HCT116 (cell line): Measurements from ENCODE around the gene C4BPA. TPM values are rescaled to one million over a fixed set of nuclear protein-coding genes. Genes with fewer than 3 reads are reported as not detected.

Source experiments
- ATAC-seq: fragments of 200-7000 bp; cut with Tn5 transposase; 2 replicates; pipeline ENCODE4 v1.9.1; 2020; ENCODE audit warnings: mild to moderate bottlenecking, moderate library complexity
- BruUV-seq: library from RNA; stranded (reverse); fragments of 400-500 nt; replicated peaks from 2 replicates; lab custom pipeline; 2021; lab: Mats Ljungman, UMichigan
- CTCF ChIA-PET: fragments of 300-600 bp; sonication (Branson Sonifier 250); formaldehyde crosslinking; loops from one replicate; lab custom pipeline; 2021; ENCODE audit warnings: antibody characterized with exemption; lab: Charles Lee
- POLR2A ChIA-PET: fragments of 300-600, 350-600 bp; sonication (Branson Sonifier 250); formaldehyde crosslinking; loops from one replicate; lab custom pipeline; 2021; ENCODE audit warnings: antibody characterized with exemption; lab: Charles Lee
- RAD21 ChIA-PET, 2 experiments: fragments of 300-600 bp; sonication (Branson Sonifier 250); formaldehyde crosslinking; loops; one replicate each; lab custom pipeline; 2023; ENCODE audit warnings: low total read pairs in 2 of 2; ENCODE audit not compliant: uncharacterized antibody in 2 of 2, unreplicated experiment in 2 of 2, low non-redundant PET in 1 of 2; lab: Charles Lee
- DNase-seq: peaks from one replicate; pipeline ENCODE4 v3.0.0-alpha.2; 2010; ENCODE audit warnings: low read depth, low spot score
- H2AFZ ChIP-seq: fragments of 200-600 bp; shearing (Covaris generic), sonication (generic); 2 replicates; pipeline ENCODE4 v1.6.1; 2017; ENCODE audit warnings: low read depth, mixed run types, mixed read lengths, antibody characterized with exemption, low read length; ENCODE audit not compliant: poor library complexity, severe bottlenecking
- H3K27ac ChIP-seq: 2 replicates; pipeline ENCODE4 v1.5.1; 2012; ENCODE audit warnings: low read depth, low read length
- H3K27me3 ChIP-seq: fragments of 200-600 bp; sonication (generic); 2 replicates; pipeline ENCODE4 v1.6.1; 2016; ENCODE audit warnings: mixed run types, low read length, mixed read lengths; ENCODE audit not compliant: insufficient read depth
- H3K36me3 ChIP-seq, 2 experiments: fragments of 200-500 bp in 1 of 2; fragments of 200-600 bp in 1 of 2; sonication (Bioruptor generic) in 1 of 2; sonication (generic) in 1 of 2; 2 replicates each; pipeline versions ENCODE4 v1.5.1 to v1.6.1; 2014 to 2016; ENCODE audit warnings: low read length in 2 of 2, inconsistent platforms in 1 of 2, mixed read lengths in 1 of 2, mixed run types in 1 of 2; ENCODE audit not compliant: insufficient read depth in 2 of 2, control insufficient read depth in 1 of 2
- H3K4me1 ChIP-seq, 2 experiments: fragments of 200-600 bp in 1 of 2; sonication (generic) in 1 of 2; 2 replicates each; pipeline versions ENCODE4 v1.5.1 to v1.6.1; 2012 to 2017; ENCODE audit warnings: low read length in 2 of 2, inconsistent platforms in 1 of 2, mild to moderate bottlenecking in 1 of 2, mixed read lengths in 1 of 2, mixed run types in 1 of 2, moderate library complexity in 1 of 2; ENCODE audit not compliant: insufficient read depth in 2 of 2, control insufficient read depth in 1 of 2
- H3K4me2 ChIP-seq: fragments of 200-600 bp; sonication (generic); 2 replicates; pipeline ENCODE4 v1.6.1; 2017; ENCODE audit warnings: mixed run types, low read length, mixed read lengths
- H3K4me3 ChIP-seq, 2 experiments: fragments of 200-600 bp in 1 of 2; sonication (generic) in 1 of 2; replicated peaks in 1 of 2; 2 replicates each; pipeline ENCODE4 v1.5.1; 2011 to 2016; ENCODE audit warnings: low read length in 2 of 2, control low read depth in 1 of 2, low read depth in 1 of 2, mild to moderate bottlenecking in 1 of 2, mixed read lengths in 1 of 2, mixed run types in 1 of 2
- H3K79me2 ChIP-seq: fragments of 200-600 bp; sonication (generic); 2 replicates; pipeline ENCODE4 v1.6.1; 2017; ENCODE audit warnings: mild to moderate bottlenecking, mixed run types, low read length, moderate library complexity, mixed read lengths; ENCODE audit not compliant: insufficient read depth
- H3K9ac ChIP-seq: fragments of 200-600 bp; sonication (generic); 2 replicates; pipeline ENCODE4 v1.6.1; 2016; ENCODE audit warnings: low read length, mixed read lengths
- H3K9me2 ChIP-seq: fragments of 200-600 bp; sonication (generic), shearing (Covaris generic); 2 replicates; pipeline ENCODE4 v1.6.1; 2017; ENCODE audit warnings: mixed run types, mild to moderate bottlenecking, moderate library complexity; ENCODE audit not compliant: insufficient read depth
- H3K9me3 ChIP-seq, 2 experiments: fragments of 200-500 bp in 1 of 2; fragments of 200-600 bp in 1 of 2; sonication (Bioruptor generic) in 1 of 2; sonication (generic) in 1 of 2; 2 replicates each; pipeline ENCODE4 v1.6.1; 2014 to 2017; ENCODE audit warnings: low read length in 2 of 2, mixed read lengths in 2 of 2, inconsistent platforms in 1 of 2, low read depth in 1 of 2, mild to moderate bottlenecking in 1 of 2, mixed run types in 1 of 2, moderate library complexity in 1 of 2; ENCODE audit not compliant: control insufficient read depth in 1 of 2, insufficient read depth in 1 of 2
- H4K20me1 ChIP-seq: fragments of 200-600 bp; sonication (generic), shearing (Covaris generic); 2 replicates; pipeline ENCODE4 v1.6.1; 2017; ENCODE audit warnings: mixed run types, mild to moderate bottlenecking, moderate library complexity; ENCODE audit not compliant: insufficient read depth
- CBX3 ChIP-seq: IDR thresholded peaks from 2 replicates; pipeline ENCODE4 v1.6.1; 2012; ENCODE audit warnings: low read depth
- EZH2phosphoT487 ChIP-seq: fragments of 200-600 bp; IDR thresholded peaks from 2 replicates; pipeline ENCODE4 v1.6.1; 2018; ENCODE audit warnings: antibody characterized with exemption, borderline replicate concordance
- JUND ChIP-seq: IDR thresholded peaks from 2 replicates; pipeline ENCODE4 v1.6.1; 2012
- MAX ChIP-seq: IDR thresholded peaks from 2 replicates; pipeline ENCODE4 v1.6.1; 2012
- RAD21 ChIP-seq: IDR thresholded peaks from 2 replicates; pipeline ENCODE4 v1.6.1; 2012; ENCODE audit warnings: low read depth, mild to moderate bottlenecking
- SP1 ChIP-seq: IDR thresholded peaks from 2 replicates; pipeline ENCODE4 v1.6.1; 2012; ENCODE audit warnings: low read depth
- SRF ChIP-seq: IDR thresholded peaks from 2 replicates; pipeline ENCODE4 v1.6.1; 2012; ENCODE audit warnings: low read depth
- TCF7L2 ChIP-seq: IDR thresholded peaks from 2 replicates; pipeline ENCODE4 v1.7.0; 2011; ENCODE audit warnings: borderline replicate concordance, inconsistent platforms; ENCODE audit not compliant: insufficient read depth, insufficient read length; ENCODE audit errors: extremely low read depth
- YY1 ChIP-seq: IDR thresholded peaks from 2 replicates; pipeline ENCODE4 v1.6.1; 2011; ENCODE audit warnings: low read length, low read depth, moderate library complexity, mild to moderate bottlenecking; ENCODE audit not compliant: insufficient replicate concordance; ENCODE audit errors: extremely low read depth
- ZFX ChIP-seq: fragments of 450-650 bp; IDR thresholded peaks from 2 replicates; pipeline ENCODE4 v1.6.1; 2017
- intact Hi-C: fragments of 100-400 bp; cut with micrococcal nuclease; formaldehyde crosslinking; loops from 2 replicates; pipeline ENCODE4 v1.10.0; 2022
- total RNA-seq: library from RNA; stranded (reverse); gene quantifications from one replicate; pipeline ENCODE4 v1.2.1, GENCODE V29; 2021; ENCODE audit not compliant: unreplicated experiment
- TF ChIP-seq, protein P1 (sequence below): IDR thresholded peaks from 2 replicates; pipeline ENCODE4 v1.6.1; 2012
- TF ChIP-seq, protein P2 (sequence below), 3 experiments: fragments of 200-600 bp in 1 of 3; sonication (generic) in 1 of 3; IDR thresholded peaks in 2 of 3; conservative IDR thresholded peaks in 1 of 3; 2 replicates each; pipeline ENCODE4 v1.5.1; 2012 to 2017; ENCODE audit warnings: low read depth in 2 of 3, low read length in 2 of 3, antibody characterized with exemption in 1 of 3, borderline replicate concordance in 1 of 3, control low read depth in 1 of 3, mild to moderate bottlenecking in 1 of 3, mixed read lengths in 1 of 3, mixed run types in 1 of 3, moderate library complexity in 1 of 3; ENCODE audit not compliant: insufficient read depth in 1 of 3

C4BPA gene
- total RNA-seq, 1 experiment from 2014 or later, result 0.32 TPM

GRCh38 chr1:207109004-207109403, 5.0 kb downstream of the C4BPA start:
- TF ChIP-seq ZFX (no peak), SRF (no peak), JUND (no peak), MAX (no peak), TCF7L2 (no peak), RAD21 (no peak), YY1 (no peak), EZH2phosphoT487 (no peak), CBX3 (no peak), SP1 (no peak)
- TF ChIP-seq, protein P1, sequence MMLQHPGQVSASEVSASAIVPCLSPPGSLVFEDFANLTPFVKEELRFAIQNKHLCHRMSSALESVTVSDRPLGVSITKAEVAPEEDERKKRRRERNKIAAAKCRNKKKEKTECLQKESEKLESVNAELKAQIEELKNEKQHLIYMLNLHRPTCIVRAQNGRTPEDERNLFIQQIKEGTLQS, result no peak
- TF ChIP-seq, protein P2, sequence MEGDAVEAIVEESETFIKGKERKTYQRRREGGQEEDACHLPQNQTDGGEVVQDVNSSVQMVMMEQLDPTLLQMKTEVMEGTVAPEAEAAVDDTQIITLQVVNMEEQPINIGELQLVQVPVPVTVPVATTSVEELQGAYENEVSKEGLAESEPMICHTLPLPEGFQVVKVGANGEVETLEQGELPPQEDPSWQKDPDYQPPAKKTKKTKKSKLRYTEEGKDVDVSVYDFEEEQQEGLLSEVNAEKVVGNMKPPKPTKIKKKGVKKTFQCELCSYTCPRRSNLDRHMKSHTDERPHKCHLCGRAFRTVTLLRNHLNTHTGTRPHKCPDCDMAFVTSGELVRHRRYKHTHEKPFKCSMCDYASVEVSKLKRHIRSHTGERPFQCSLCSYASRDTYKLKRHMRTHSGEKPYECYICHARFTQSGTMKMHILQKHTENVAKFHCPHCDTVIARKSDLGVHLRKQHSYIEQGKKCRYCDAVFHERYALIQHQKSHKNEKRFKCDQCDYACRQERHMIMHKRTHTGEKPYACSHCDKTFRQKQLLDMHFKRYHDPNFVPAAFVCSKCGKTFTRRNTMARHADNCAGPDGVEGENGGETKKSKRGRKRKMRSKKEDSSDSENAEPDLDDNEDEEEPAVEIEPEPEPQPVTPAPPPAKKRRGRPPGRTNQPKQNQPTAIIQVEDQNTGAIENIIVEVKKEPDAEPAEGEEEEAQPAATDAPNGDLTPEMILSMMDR (IDR thresholded peaks at IDR 0.05 in 2 of 3, conservative IDR thresholded peaks at IDR 0.05 in 1 of 3; ENCODE audit: borderline replicate concordance in 1 of 3, insufficient read depth in 1 of 3, low read depth in 2 of 3, low read length in 2 of 3), result no peak
- no peaks in the 10 kb centered on the region for H4K20me1 ChIP-seq
- no peak overlapping the region for H3K4me2 ChIP-seq
- CTCF ChIA-PET, result no interaction called here
- no peaks in the 10 kb centered on the region for H3K9me3 ChIP-seq
- no peak overlapping the region for H2AFZ ChIP-seq
- no peak overlapping the region for H3K4me3 ChIP-seq
- RAD21 ChIA-PET, result no interaction called here
- DNase-seq, result no peak
- BruUV-seq, result no TSS peak
- no peak for ATAC-seq
- no peaks in the 10 kb centered on the region for H3K9me2 ChIP-seq
- H3K36me3 ChIP-seq, result no peaks in the 10 kb centered on the region
- no peaks in the 10 kb centered on the region for H3K4me1 ChIP-seq
- intact Hi-C loops, result no loop called here
- POLR2A ChIA-PET, result no interaction called here
- no peaks in the 10 kb centered on the region for H3K27me3 ChIP-seq
- no peak overlapping the region for H3K9ac ChIP-seq
- no peak overlapping the region for H3K27ac ChIP-seq
- H3K79me2 ChIP-seq, result no peaks in the 10 kb centered on the region
